CD4-positive, alpha-beta T cell treated with Interleukin-6 at 100 ng/mL for 8 hours (primary cell): ENCODE results near the gene ZDHHC4.
"Not testable (repeated sequence)": the region's sequence is repeated elsewhere in the genome, so short reads cannot be mapped to it uniquely, and the experiment has no call there.

Source experiments
- DNase-seq: peaks from one replicate; pipeline ENCODE4 v3.0.0-alpha.2; 2020; ENCODE audit warnings: mixed read lengths, low spot score

The ZDHHC4 gene

DNA sequence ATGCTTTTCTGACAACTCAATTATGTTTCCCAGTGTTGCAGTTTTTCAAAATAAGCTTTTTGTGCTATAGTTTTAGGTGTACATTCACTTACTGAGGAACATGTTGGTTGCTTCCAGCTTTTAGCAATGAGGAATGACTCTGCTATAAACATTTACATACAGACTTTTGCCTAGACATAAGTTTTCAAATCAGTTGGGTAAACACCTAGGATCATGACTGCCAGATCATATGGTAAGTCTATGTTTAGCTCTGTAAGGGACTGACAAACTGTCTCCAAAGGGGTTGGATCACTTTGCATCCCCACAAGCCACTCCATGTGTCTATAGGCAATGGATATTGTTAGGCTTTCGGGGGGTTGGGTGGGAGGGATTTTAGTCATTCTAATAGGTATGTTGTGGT, 15.1 kb upstream of the ZDHHC4 start:
- no peak for DNase-seq

DNA sequence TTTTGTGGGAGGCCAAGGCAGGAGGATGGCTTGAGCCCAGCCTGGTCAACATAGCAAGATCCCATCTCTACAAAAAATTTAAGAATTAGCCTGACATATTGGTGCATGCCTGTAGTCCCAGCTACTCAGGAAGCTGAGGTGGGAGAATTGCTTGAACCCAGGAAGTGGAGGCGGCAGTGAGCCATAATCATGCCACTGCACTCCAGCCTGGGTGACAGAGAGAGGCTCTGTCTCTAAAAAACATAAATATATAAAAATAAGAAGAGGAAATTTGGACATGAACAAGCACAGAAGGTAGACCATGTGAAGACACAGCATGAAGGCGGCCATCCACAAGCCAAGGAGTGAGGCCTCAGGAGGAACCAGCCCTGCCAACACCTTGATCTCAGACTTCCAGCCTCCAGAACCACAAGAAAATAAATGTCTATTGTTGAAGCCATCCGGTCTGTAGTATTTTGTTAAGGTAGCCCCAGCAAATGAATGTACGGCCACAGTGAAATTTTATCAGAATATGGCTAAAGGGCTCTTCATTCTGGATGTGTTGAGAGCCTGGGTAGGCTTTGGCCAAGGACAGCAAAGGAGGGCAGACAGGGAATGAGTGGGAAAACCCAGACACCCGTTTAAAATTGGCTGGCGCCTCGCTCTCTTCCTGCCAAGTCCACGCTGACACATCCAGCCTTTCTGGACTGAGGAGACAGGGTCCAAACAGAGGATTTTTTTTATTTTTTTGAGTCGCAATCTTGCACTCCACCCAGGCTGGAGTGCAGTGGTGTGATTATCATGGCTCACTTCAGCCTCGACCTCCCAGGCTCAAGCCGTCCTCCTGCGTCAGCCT, 13.1 kb upstream of the ZDHHC4 start:
- DNase-seq, result no peak

DNA sequence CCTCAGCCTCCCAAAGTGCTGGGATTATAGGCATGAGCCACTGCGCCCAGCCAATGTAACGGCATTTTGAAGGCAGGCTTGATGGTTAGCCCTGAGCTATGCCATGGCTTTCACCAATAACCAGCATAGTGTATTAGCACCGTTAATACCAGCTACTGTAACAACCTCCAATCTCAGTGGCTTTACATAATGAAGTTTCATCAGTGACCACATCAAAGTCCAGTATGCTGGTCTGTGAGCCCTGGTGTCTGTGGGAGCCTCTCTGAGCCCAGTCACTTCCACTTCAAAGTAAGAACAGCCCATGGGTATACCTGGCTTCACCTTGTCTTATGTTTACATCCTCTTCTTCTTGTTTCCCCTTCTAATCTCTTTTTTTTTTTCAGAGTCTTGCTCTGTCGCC, 11.6 kb upstream of the ZDHHC4 start:
- no peak for DNase-seq

DNA sequence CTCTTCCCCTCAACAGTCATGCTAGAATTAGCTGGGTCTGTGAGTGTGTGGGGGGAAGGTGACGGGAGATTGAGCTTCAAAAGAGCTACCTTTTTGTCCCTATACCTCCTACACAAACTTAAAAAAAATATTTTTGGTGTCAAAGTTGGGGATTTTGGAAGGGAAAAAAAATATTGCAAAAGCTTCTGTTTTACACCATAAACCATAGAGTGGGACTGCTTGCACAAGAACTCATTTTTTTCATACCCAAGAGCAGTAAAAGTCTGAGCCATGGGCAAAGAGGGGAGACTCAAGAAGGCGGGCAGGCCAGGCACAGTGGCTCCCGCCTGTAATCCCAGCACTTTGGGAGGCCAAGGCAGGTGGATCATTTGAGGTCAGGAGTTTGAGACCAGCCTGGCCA, 9.4 kb upstream of the ZDHHC4 start:
- no peak for DNase-seq

DNA sequence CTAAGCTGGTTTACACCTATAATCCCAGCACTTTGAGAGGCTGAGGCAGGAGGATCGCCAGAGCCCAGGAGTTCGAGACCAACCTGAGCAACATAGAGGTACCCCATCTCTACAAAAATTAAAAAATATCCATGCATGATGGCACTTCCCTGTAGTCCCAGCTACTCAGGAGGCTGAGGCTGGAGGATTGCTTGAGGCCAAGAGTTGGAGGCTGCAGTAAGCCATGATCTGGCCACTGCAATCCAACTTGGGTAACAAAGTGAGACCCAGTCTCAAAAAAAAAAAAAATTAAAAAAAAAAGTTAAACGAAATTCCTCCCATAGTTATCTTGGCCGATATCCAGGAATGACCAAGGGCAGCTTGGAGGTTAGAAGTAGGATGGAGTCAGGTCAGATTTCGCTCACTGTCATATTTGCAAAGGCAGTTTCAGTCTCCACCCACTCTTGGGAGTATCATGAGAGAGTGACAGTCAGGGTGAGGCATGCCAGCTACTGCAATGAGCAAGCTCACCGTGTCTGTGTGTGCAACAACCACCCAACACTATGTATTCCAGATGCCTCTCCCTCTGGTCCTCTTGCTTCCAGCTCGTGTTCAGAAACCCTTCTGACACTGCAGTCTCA, 6.0 kb upstream of the ZDHHC4 start:
- no peak for DNase-seq

DNA sequence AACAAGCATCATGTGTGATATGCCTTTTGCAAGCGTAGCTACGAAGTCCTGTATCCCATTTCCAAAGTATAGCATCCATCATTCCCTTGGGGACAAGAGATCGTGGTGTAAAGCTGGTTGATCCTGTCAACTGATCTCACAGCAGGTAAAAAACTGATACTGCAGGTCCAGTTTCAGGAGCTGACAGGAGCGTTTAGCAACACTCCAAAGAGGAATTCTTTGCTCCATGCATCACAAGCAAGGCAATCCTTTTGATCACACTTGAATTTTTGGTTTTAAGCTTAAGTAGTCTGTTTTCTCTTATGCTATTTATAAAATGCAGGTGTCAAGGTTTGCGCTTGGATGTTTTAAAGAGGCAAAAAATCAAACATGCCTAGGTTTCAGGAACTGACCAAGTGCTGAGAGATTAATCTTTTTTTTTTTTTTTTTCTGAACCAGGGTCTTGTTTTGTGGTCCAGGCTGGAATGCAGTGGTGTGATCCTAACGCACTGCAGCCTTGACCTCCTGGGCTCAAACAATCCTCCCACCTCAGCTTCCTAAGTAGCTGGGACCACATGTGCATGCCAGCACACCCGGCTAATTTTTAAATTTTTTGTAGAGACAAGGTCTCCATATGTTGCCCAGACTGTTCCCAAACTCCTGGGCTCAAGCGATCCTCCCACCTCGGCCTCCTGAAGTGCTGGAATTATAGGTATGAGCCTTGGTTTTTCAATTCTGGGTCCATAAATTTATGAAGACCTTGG, 1.8 kb upstream of the ZDHHC4 start:
- DNase-seq, result no peak

DNA sequence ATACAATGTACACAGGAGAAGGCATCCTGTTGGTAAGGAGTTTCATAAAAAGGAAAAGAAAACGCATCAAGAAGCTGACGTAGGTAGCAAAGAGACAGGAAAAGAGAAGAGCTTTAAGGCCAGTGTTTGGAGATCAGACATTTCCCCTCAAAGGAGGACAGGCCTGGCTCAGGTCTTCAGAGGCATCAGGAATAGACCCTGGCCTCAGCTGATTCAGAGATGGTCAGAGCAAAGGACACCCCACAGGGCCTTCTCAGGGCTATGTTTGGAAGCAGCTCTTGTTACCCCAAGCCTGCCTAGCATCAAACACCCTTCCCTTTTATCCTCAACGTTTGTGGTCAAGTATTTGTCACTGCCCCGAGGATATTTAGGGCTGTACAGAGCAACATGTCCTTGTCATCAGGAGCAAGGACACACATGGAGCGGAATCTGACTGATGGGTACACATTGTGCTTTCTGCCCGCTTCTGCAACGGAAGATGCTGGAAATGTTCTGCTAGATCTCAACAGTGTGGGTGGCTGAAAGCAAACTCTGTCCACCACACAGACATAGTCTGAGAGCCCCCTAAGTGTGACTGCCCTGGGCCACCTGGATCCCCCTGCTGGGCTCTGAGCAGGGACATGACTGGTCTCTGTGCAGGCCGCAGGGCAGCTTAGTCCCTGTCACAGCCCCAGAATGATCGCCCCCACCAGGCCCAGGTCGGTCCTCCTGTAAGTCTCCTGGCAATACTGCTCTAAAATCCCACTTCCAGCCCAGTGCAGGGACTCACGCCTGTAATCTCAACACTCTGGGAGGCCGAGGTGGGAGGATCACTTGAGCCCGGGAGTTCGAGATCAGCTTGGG, 1.0 kb upstream of the ZDHHC4 start:
- no peak for DNase-seq

DNA sequence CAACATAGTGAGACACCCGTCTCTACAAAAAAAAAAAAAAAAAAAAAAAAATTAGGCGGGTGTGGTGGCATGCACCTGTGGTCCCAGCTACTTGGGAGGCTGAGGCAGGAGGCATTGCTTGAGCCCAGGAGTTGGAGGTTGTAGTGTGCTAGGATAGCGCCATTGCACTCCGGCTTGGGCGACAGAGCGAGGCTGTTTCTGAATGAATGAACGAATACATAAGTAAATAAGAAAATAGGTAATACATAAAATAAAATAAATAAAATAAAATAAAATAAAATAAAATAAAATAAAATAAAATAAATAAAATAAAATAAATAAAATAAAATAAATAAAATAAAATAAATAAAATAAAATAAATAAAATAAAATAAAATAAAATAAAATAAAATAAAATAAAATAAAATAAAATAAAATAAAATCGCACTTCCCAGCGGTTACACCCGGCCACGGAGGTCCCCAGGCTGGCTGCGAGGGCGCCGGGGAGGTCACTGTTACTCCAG, 336 bp upstream of the ZDHHC4 start:
- DNase-seq, result not testable (repeated sequence)

DNA sequence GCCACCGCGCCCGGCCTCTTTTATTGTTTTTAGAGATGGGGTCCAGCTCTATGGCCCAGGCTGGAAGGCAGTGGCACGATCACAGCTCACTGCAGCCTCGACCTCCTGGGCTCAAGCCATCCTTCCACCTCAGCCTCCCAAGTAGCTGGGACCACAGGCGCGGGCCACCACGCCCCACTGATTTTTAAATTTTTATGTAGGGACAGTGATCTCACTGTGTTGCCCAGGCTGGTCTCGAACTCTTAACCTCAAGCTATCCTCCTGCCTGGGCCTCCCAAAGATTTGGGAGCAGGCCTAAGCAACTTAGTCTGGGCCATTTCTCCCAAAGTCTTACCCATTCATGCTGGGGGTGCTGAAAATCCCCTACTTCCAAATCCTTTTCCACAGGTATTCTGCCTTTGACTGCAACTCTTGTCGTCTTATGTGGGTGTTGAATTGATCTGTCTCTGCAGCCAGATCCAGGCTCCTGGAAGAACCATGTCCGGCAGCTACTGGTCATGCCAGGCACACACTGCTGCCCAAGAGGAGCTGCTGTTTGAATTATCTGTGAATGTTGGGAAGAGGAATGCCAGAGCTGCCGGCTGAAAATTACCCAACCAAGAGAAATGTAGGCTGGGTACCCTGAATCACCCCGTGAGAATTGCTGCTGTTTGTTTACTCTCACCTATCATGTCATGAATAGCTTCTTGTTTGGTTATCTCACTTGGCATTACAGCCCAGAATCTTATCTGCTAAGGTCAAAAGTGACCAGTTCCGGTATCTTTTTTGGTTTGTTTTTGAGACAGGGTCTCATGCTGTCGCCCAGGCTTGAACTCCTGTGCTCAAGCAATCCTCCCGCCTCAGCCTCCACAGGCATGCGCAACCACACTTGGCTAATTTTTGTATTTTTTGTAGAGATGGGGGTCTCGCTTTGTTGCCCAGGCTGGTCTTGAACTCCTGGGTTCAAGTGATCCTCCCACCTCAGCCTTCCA, 1.1 kb downstream of the ZDHHC4 start:
- DNase-seq, result no peak

DNA sequence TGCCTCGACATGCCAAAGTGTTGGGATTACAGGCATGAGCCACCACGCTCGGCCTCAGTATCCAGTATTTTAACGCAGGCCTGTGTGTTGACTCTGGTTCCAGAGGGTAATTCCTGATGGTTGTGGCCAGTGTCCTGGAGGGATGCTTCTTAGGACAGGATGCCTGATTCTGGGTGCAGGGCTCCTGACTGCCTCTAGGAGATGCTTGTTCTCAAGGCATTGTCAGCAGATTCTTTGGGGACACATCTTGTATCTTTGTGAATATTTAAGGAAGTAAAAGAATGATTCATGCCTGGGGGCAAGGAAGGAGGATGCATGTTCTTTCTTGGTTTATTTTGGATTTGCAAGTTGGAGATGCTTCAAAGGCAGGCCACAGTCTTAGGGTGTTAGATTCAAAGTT, 2.2 kb downstream of the ZDHHC4 start:
- DNase-seq, result no peak

DNA sequence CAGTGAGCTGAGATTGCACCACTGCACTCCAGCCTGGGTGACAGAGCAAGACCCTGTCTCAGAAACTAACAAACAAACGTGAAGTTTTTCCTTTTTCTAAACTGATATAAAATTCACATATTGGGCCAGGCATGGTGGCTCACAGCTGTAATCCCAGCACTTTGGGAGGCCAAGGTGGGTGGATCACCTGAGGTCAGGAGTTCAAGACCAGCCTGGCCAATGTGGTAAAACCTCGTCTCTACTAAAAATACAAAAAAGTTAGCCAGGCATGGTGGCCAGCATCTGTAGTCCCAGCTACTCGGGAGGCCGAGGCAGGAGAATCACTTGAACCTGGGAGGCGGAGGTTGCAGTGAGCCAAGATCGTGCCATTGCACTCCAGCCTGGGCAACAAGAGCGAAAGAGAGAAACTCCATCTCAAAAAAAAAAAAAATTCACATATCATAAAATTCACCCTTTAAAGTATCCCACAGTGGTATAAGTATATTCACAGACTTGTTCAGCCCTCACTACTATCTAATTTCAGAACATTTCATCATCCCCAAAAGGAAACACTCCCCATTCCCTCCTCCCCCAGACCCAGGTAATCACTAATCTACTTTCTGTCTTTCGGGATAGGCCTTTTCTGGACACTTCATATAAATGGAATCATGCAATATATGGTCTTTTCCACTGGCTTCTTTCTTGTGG, 8.6 kb downstream of the ZDHHC4 start:
- not testable (repeated sequence) for DNase-seq

DNA sequence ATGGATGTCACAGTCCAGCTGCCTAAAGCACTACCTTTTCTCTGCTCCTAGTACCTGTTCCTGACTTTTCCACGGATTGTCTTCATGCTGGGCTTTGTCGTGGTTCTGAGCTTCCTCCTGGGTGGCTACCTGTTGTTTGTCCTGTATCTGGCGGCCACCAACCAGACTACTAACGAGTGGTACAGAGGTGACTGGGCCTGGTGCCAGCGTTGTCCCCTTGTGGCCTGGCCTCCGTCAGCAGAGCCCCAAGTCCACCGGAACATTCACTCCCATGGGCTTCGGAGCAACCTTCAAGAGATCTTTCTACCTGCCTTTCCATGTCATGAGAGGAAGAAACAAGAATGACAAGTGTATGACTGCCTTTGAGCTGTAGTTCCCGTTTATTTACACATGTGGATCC, 11.3 kb downstream of the ZDHHC4 start:
- no peak for DNase-seq

DNA sequence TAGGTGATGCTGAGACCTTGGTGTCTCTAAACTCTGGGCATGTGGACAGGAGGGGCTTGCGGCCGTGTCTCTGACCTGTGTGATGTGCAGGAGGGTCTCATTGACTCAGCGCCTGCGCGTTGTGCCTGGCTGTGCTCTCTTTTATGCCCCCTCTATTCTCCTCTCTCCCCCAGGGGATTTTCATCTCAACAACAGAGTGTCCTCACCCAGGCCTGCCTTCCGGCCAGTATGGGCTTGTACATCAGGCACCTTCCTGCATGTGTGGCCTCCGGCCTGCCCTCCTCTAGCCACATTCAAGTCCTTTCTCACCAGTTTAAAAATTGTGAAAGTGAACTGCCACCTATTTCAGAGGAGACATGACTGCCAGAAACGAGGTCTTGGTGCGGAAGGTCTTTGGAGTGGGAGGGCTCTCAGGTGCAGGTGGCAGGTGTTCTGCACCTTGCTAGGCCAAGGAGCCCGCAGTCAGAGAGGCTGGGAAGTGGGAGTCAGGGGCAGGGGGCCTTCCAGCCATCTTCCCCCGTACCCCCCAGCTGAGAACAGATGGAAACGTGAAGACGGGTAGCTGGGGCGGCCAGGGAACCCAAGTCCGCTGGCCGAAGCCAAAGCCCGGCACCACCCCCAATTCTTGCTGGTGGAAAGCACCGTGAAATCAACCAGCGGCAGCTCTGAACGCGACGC, 12.0 kb downstream of the ZDHHC4 start:
- no peak for DNase-seq

DNA sequence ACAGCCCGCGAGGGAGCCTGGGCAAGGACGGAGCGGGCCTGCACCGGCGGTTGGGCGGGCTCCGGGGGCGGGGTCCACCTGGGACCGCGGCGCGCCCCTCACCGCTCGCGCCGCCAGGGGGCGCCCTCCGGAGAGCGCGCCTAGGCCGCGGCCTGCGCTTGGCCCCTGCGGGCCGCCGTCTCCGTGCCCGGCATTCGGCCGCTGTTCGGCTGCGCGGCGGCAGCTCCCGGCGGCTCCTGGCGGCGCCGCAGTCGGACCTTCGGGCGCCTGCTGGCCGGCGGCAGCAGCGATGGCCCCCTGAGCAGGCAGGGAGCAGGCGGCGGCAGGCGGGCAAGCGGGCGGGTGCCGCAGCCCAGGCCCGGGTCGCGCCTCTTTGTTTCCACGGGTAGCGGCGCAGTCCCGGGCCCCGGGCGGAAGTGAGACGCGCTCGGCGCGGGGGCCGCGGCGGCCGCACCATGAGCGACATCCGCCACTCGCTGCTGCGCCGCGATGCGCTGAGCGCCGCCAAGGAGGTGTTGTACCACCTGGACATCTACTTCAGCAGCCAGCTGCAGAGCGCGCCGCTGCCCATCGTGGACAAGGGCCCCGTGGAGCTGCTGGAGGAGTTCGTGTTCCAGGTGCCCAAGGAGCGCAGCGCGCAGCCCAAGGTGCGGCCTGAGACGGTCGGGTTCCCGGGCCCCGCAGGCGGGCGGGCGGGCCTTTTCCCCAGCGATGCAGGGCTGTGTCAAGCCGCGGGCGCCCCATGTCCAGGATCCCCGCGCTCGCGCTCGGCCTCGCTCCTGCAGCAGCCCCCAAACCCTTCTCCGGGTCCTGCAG, 12.8 kb downstream of the ZDHHC4 start, which contains the start of gene INTS15:
INTS15 (plus strand) TSS at position 193 of the 816 bp plus-strand sequence; CDS start at position 456, 263 bp downstream.
- peak; percentile 73 for DNase-seq

DNA sequence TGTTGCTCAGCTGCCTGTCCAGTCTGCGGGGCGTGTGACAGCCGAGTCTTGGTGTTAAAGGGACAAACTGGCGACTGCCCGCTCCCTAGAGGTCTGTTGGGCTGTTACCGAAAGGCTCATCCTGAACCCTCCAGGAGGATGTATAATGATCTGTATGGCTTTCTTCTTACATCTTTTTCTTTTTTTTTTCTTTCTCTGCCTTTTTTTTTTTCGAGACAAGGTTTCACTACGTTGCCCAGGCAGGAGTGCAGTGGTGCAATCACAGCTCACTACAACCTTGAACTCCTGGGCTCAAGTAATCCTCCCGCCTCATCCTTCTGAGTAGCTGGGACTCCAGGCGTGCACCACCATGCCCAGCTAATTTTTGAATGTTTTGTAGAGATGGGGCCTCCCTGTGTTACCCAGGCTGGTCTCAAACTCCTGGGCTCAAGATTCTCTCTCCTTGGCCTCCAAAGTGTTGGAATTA, 13.4 kb downstream of the ZDHHC4 start:
- DNase-seq, result no peak

DNA sequence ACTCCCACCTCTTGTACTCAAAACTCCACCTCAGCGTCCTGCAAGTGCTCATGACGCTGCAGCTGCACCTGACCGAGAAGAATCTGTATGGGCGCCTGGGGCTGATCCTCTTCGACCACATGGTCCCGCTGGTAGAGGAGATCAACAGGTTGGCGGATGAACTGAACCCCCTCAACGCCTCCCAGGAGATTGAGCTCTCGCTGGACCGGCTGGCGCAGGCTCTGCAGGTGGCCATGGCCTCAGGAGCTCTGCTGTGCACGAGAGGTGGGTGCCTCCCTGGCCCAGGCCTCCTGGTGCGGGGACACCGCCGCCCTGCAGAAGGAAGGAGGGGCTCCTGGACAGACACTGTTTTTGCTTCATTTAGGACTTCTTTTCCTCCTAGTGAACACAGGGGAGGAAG, 22.8 kb downstream of the ZDHHC4 start:
- DNase-seq, result no peak

DNA sequence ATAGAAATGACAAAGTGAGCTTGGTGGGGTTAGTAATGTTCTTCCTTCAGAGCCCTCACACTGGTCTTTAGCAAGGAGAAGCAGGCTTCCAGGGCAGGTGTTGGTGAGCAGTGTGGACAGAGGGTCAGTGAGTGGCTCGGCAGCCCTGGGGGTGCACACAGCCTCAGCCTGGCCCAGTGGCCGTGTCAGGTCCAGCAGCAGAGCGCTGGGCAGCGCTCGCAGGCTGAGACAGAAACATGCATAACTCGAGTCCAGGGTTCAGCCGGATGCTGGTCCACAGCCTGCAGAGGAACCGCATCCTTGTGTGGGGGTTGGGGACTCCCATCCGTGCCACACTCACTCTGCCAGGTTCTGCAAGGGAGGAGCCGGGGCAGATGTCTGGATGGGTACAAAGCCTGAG, 27.2 kb downstream of the ZDHHC4 start:
- no peak for DNase-seq

DNA sequence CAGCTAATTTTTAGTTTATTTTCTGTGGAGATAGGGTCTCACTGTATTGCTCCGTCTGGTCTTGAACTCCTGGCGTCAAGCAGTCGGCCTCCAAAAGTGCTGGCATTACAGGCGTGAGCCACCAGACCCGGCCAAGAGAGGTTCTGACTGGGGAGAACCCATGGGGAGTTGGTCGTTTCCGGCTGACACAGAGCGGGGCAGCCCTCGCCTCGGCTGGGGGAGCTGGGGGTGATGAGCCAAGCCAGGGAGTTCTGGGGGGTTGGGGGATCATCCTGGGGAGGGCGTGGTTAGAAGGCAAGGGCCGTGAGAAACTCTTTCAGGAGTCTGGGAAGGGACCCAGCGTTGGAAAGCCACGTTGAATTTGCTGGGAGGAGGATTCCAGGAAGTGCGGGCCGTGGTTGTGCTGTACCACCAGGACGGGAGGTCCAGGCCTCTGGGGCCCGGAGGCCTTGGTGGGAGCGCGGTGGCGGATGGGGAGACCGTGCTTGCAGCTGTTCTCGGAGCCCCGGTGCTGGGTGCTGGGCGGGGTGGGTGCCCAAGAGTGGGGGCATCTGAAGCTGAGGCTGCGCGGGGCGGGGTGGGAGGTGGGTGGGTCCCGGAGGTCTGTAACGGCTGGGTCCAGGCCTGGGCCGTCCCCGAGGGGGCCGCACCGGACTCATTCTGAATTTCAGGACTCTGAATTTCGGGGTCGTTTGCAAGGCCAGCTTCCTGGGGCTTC, 29.8 kb downstream of the ZDHHC4 start:
- no peak for DNase-seq
